Hippocampal formation (tissue), 2 donors: ENCODE results near the gene SEMA3E.
"Not testable (repeated sequence)": the region's sequence is repeated elsewhere in the genome, so short reads cannot be mapped to it uniquely, and the experiment has no call there.

Experiments used
- DNase-seq, 2 donors: peaks; one replicate each; lab custom pipeline; 2025; lab: John Stamatoyannopoulos, UW

Gene SEMA3E

DNA sequence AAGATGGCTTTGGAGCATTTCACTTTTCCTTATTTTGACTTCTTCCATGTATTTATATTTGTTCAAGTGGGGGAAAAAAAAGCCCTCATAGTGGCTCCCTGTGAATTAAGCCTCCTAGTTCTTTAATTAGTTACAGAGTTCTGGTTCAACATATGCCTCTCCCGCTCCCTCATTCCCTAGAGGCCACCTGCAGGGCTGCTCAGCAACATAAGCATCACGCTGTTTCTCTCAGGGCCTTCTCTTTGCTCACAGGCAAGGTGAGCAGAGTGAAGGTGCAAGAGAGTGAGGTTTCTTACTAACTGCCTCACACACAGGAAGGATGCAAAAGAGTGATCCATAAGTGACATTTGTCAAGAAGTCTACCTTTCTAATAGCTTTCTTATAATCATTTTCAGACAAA is 196.7 kb downstream of the SEMA3E start:
- DNase-seq, result no peak

DNA sequence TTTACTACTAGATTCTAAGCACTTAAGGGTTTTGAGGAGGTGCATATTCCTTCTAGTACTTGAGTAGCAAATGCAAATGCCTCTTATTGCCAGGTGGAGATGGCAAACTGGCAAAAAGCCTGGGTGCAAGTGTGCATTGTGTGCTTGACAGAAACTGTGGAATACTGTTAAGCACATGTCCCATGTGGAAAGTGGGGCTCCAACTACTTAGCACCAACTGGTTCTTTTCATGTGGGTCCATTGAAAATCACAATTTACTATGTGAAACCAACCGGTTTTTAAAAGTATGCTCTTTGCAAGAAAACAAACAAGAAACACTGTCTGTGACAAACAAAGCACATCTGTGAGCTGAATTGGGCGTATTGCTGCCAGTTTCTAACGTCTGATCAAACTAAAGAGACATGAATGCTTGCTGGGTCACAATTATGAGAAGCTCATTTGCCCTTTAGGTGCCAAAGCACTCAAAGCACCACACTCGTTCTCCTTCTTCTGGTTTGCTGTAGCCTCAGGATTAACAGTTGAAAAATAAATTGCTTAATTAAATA is 197.4 kb downstream of the SEMA3E start:
- no peak for DNase-seq

DNA sequence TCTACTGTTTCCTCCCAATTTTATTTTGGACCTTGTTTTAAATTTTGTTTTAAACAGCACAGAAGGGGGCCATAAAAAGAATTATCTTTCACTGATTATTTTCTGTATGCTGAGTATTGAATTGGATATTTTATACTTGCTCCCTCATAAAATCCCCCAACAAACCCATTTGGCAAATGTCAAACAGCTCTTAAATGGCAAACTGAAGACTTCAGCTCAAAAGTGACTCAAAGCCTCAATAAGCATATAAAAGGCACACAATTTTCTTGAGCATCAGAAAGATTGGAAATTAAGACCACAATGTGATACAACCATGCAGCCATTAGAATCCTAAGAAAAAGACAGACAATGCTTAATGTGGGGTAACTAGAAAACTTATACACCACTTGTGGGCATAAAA is 199.2 kb downstream of the SEMA3E start:
- no peak for DNase-seq

DNA sequence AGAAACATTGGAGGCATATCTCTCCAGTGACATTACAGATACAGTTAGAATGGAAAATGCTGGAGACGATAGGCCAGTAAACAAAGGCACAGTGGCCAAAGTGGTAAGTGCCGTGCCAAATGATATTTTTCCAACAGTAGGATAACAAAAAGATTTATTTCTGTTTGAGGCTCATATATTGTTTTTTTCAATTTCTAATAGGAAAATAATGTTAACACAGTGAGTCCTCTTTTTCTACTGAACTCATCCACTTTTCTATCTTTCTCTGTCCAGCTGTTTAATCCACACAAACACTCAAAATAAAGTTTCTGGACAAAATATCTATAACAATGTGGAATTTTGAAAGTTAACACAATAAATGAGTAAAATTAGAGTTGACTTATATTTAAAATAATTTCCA is 201.3 kb downstream of the SEMA3E start:
- DNase-seq, result no peak

DNA sequence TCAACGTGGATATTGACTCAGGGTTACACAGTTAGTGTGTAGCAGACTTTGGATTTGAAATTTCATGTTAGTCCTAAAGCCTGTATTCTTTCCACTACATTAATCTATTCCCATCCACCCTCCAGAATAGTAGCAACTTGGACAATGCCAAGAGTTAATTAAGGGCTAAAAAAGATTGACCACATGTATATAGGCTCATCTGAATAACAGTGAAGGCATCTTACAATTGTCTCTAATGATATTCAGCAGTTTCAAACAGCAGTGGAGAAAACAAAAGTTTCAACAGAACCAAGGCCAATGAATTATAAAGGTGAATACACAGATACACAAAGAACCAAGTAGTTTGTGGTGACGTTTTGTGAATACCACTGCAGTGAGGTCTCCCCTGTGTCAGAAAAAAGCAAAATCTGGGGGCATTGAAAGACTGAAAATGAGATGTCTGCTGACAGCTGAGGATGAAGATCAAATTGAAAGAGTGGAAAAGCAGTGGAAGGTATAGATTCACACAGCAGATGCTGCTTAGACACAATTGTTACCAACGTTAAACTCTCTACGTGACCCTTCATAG is 202.8 kb downstream of the SEMA3E start:
- no peak for DNase-seq

DNA sequence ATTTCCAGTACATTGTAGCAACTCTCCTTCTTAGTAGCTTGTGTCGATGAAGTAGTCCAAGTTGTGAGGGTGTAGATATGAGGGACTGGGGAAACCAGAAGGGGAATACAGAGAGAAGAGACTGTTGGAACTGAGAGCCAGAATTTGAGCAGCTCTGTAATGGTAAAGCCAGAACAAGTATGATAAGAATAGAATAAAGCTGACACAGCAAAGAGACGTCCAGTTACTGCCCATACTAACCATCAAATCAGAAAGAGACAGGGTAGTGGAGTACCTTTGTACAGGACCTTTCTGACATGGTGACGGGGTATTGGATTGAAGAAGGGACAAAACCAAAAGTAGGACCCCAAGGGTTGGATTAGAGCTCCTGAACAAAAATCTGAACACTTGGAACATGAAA is 206.0 kb downstream of the SEMA3E start:
- no peak for DNase-seq

DNA sequence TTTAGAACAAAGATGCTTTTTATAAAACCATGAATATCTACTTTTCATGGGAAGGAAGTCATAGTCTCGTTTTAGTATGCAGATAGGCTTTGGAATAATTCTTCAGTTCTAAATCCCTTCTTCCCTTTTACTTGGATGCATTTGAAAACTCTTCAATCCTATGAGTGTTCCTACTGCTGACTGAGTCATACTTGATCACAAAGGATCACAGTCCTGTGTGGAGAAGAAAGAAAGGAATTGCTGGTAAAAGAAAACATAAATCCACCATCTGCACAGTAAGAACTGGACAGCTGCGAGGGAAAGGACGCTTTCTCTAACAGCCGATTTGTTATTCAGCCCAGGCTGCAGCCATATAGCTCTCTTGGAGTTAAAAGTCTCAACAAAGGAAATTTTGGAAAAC is 209.9 kb downstream of the SEMA3E start:
- DNase-seq, result no peak

DNA sequence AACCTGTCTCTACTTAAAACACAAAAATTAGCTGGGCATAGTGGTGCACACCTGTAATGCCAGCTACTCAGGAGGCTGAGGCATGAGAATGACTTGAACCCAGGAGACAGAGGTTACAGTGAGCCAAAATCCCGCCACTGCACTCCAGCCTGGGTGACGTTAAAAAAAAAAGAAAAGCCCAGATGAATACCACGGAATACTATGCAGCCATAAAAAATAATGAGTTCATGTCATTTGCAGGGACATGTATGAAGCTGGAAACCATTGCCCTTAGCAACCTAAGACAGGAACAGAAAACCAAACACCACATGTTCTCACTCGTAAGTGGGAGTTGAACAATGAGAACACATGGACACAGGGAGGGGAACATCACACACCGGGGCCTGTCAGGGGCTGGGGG is 218.7 kb downstream of the SEMA3E start:
- not testable (repeated sequence) for DNase-seq

DNA sequence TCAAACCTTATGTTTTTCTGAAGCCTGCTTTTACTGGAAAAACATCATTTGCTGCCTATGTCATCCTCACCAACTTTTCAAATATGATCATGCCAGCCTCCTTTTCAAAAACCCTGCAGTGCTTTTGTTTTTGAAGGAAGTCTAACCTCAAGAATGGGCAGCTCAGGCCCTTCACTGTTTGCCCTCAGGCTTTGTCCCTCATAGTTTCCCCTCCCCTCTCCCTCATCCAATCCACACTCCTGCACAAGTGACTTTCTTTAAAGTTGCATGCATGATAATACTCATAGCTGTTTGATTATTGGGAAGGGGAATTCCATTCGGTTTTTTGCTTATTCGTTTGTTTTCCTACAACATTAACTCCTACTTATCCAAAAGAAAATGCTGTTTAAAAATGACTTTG is 219.4 kb downstream of the SEMA3E start:
- DNase-seq, result no peak

DNA sequence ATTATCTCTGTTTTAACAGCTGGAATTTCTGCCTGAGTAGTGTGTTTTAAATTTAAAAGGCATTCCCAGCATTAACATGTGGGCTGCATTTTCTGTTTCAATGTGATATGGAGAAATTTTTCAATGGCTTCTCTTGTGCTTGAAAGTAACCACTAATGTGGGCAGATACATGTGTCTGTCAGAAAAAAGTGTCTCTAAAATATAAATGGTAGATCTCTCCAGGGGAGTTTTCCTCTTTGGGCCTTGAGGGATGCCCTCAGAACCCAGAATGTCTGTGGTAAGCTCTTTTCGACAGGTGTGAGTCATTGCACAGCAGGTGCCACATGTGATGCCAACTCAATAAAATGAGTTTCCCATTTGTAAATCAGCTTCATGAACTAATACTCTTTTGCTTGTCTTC is 221.1 kb downstream of the SEMA3E start:
- no peak for DNase-seq

DNA sequence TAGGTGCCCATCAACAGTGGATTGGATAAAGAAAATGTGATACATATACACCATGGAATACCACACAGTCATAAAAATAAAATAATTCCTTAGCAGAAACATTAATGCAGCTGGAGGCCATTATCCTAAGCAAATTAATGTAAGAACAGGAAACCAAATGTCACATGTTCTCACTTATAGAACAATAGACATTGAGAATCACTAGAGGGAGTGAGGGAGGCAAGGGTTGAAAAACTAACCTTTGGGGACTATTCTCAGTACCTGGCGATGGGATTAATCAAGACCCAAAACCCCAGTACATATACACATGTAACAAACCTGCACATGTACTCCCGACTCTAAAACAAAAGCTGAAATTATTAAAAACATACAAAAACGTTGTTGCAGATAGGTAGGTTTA is 222.6 kb downstream of the SEMA3E start:
- DNase-seq, result no peak

DNA sequence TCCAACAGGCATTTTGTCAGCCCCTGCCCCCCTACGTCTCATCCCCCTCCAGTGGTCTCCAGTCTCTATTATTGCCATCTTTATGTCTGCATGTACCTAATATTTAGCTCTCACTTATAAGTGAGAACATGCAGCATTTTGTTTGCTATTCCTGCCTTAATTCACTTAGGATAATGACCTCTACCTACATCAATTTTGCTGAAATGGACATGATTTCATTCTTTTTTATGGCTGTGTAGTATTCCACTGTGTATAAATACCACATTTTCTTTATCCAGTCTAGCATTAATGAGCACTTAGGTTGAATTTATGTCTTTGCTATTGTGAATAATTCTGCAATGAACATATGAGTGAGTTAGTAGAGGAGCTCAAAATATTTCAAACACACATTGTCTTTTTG is 229.9 kb downstream of the SEMA3E start:
- no peak for DNase-seq

DNA sequence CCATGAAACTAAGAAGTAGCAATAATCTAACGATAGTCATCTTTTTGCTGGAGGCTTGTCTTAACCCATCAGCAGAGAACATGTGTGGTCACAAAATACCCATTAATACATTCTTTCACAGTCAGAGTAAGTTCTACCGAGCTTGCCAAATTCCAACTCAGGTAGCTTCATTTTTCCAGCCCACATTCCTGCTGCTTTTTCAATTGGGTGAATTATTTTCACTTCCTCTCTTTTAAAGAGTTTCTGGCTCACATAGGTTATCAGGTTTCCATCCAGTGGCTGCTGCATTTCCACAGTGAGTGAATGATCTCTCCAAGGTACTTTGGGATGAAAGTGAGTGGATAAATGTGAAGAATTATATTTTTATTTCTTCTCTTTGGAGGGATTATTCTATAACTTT is 233.1 kb downstream of the SEMA3E start:
- no peak for DNase-seq

DNA sequence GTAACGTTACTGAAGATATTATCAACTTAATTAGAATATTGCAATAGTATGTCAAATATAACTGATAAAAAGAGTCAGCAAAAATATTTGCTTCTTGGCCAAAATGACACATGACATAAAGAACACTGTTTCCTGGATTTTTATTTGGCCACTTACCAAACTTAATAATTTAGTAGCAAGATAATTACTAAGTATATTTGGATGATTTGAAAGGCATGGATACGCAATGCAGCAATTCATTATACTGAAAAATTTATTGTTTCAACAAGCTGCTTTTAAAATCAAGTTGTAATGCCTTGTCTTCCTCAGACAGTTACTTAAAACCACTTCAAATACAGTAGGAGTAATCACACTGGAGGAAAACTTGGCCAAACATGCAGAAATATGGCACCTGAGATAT is 234.0 kb downstream of the SEMA3E start:
- no peak for DNase-seq

DNA sequence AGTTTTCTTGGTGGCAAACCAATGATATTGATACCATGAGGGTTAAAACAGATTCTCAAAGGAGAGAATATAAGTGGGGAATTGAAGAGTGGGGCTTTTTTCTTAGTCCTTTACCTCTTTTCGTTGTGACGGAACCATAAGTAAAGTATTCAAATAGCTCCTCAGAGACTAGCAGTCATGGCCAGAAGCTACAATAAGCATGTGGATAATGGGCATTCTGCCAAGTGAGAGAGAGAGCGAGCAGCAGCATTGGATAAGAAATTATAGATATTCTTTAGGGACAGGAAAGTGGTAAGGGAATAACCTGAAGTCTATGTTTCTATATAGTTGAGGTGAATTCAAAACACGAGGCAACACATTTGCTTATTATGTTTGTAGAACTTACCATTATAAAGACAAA is 235.1 kb downstream of the SEMA3E start:
- no peak for DNase-seq

DNA sequence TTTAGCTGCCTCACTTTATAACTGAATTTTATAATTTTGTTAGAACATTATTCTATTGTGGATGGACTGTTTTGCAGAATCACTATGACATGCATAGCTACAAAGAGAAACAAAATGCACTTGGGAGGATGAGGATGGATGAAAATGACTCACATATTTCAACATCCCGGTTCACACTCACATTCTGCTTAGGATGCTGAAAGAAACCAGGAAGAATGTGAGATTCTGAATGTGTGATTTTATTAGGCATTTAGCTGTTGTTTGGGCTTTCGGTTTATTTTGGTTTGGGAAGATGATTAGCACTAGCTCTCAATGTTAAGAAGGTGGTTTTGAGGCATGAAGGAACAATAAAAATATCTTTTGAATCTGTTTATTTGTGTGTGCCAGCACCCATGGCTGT is 235.5 kb downstream of the SEMA3E start:
- DNase-seq, result no peak

DNA sequence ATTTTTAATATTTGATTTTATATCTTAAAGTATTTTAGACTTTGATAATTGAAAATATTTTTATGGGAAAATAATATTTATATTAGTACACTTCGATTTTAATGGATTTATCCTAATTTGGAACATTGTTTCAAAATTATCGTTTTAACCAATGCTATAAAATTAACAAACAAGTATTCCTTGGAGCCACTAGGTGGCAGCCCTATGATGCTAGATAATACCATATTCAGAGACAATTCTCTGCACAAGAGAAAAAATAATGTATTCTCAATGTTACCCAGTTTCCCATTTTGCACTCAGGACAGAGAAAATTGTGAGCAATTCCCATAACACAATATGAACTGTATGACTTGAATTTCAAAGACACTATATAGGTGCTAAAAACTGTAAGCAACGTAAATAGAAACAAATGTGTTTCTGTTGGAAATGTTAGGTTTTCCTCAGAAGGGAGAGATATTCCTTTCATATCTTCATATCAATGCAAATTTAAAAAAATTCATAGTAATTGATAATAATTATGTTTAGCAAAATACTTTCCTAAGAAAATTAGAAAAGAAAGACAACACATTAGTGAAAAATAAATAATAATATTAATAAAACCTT is 237.8 kb downstream of the SEMA3E start:
- peak in 1 of 2 donors; percentile 52 for DNase-seq

DNA sequence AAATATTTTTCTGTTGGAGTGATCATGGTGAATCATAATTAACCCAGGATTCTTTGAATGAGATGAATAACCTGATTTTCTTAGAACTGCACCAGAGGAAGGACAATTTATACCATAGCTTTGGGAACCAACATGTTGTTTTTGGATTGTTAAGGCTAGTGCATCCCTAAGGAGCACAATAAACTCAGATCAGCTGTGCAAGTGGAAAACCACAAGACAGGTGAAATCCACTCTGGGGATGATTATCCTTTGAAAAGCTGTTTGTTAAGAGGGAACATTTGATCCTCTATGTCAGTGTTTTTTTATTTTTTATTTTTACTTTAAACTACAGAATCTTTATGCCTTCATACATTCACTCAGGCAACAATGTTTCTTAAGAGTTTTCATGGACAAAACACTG is 254.2 kb downstream of the SEMA3E start:
- DNase-seq, result no peak

DNA sequence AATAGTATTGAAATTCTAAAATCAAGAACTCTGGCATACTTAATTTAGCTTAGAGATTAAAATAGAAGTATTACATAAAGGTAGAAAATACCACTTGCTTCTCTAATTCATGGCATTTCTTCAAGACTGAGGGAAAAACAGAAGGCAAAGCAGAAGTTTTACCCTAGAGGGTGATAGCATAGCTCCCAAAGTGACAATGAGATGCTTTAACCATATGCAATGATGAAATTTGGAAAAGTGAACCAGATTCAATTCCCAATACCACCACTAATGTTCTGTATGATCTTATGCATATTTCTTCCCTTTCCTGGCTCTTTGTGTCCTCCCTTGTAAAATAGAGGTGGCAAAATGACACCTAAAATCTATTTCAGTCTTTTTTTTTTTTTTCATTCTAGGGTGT is 260.5 kb downstream of the SEMA3E start:
- DNase-seq, result no peak

DNA sequence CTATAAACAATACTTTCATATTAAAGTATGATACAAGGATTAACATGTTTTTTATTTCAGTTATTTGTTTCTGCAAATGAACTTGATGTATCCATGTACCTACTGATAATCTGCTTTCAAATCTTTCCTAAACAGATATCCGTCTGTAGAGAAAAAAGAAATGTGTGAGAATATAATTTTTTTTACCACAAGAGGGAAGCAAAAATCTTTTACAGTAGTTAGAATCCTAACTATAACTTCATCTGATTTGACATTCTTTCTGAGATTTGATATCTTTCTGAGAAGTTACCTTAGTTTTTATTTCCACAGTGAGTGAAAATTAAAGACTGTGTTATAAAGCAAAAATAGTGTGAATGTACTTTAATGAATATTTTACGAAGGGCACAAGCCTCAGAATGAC is 282.3 kb downstream of the SEMA3E start:
- DNase-seq, result peak in 1 of 2 donors; percentile 13

DNA sequence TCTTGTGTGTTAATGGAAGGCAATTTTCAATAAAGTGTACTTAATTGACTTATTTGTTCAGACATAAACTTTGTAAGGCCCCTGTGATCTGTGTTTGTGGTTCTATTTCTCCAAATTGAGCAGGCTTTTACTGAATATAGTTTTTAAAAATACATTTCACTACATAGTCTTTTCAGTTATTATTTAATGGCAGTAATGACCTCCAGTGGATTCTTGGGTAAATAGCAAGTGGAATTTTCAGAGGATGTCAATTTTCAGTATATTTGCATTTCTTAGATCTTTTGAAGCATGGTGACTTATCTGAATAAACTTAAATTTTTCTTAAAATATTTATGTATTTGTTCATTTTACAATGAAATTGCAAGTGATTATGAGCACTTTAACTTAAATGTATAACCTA is 283.2 kb downstream of the SEMA3E start:
- DNase-seq, result no peak

DNA sequence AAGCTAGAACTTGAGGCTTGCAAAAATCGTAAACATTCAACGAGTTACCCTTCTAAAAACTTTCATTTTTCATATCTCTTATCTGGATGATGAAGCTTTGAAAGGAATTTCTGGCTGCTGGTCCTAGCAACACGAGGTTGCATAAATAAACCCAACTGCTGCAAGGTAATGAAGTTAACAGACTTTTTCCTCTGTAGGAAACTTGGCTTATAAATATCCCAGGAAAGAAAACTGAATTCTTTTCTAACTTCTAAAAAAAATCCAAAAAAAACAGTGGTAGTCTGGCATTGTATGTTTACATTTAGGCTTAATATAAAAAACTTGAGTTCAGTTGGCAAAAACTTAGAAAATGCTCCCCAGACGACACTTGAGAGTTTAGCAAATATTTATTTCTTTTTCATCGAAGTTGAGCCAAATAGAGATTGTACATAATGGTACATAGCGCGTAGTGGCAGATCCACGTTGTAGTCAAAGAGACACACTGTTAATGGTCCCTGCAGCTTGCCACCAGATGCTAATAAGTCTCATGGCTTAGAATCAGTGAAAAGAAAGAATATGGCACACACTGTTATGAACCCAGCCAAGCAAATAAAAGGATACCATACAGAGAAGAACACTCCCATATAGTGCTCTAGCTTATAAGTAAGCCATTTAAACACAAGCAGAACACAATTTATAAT is 285.9 kb downstream of the SEMA3E start:
- no peak for DNase-seq

DNA sequence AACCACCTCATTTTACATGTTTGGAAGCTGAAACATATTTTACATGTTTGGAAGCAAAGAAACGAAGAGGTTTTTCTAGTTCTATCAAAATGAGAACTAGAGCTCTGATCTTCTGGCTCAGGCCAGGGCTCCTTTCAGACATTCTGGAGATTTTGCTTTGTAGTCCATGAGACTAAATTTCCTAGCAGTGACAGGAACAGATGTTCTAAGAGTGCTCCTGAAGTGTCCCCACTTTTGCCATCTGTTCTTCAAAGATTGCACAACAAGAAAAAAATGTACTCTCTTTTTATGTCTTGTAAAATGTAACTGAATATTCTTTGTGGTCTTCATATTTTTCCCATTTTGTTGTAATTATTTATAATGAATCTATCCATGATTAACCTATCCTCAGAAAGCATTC is 289.8 kb downstream of the SEMA3E start:
- DNase-seq, result peak in 1 of 2 donors; percentile 18

DNA sequence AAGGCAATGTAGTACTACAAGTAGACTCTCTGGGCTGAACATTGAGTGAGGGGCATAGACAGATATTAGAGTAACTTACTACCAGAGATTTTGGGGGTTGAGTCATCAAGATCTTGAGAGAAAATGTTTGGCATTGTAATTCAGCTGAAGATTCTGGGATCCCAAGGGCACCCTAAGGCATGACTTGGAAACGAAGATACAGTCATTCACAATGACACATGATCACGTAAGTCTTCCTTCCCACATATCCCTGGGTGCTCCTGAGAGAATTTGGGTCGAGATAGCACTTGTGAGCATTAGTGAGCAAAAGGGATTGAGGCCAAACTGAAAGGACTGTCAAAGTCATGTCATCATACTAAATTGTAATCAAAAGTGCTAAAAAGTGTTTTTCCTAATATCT is 293.8 kb downstream of the SEMA3E start:
- DNase-seq, result no peak
